Fibroblast of mammary gland (primary cell): Measurements from ENCODE around the gene HTRA3.

Experiments
- DNase-seq: peaks from one replicate; pipeline ENCODE4 v3.0.0-alpha.2; 2010; ENCODE audit warnings: low read depth
- H3K4me3 ChIP-seq: 2 replicates; pipeline ENCODE4 v1.5.1; 2011; ENCODE audit warnings: low read depth, mild to moderate bottlenecking, low read length, moderate library complexity; ENCODE audit not compliant: control insufficient read depth
- CTCF ChIP-seq: conservative IDR thresholded peaks from 2 replicates; pipeline ENCODE4 v1.5.1; 2011; ENCODE audit warnings: low read depth, low read length, inconsistent platforms; ENCODE audit not compliant: control insufficient read depth, insufficient read depth

The HTRA3 gene

GRCh38 chr4:8229331-8229975 is 40.1 kb upstream of the HTRA3 start:
- DNase-seq = no peak
- H3K4me3 ChIP-seq = no peak overlapping the region
- TF ChIP-seq CTCF = no peak

GRCh38 chr4:8230033-8230432 is 39.5 kb upstream of the HTRA3 start:
- no peak for DNase-seq
- no peak for TF ChIP-seq CTCF
- H3K4me3 ChIP-seq = no peak overlapping the region

GRCh38 chr4:8230891-8231290 is 38.7 kb upstream of the HTRA3 start:
- DNase-seq = no peak
- TF ChIP-seq CTCF = no peak

GRCh38 chr4:8231551-8232049 is 38.0 kb upstream of the HTRA3 start:
- DNase-seq = no peak
- TF ChIP-seq CTCF = no peak

More at GRCh38 chr4:8230891-8231290, 38.7 kb upstream of the HTRA3 start:
- H3K4me3 ChIP-seq = no peak overlapping the region

GRCh38 chr4:8232748-8233147 is 36.8 kb upstream of the HTRA3 start:
- no peak for TF ChIP-seq CTCF
- no peak overlapping the region for H3K4me3 ChIP-seq
- DNase-seq = no peak

More at GRCh38 chr4:8231551-8232049, 38.0 kb upstream of the HTRA3 start:
- H3K4me3 ChIP-seq = no peak overlapping the region

- H3K4me3 ChIP-seq = no peak overlapping the region
- DNase-seq = no peak
- no peak for TF ChIP-seq CTCF
Observed at GRCh38 chr4:8233672-8234484, 35.7 kb upstream of the HTRA3 start.
